ENCODE results near the gene GPHB5. TPM values are rescaled to one million over a fixed set of nuclear protein-coding genes. Genes with fewer than 3 reads are reported as not detected.

GPHB5 gene
- total RNA-seq, 1 experiment from 2014 or later: not detected

GRCh38 chr14:63273129-63273528 is 45.6 kb downstream of the GPHB5 start:
- in situ Hi-C loops (cut with HindIII; ENCODE audit: low pct_unique_long_range_greater_than_20kb, low sequenced_read_pairs): no loop called here
- no peak for DNase-seq (ENCODE audit: low read depth, low spot score)
- Histone ChIP-seq H3K27me3 (ENCODE audit: control insufficient read depth, insufficient read depth, low read length) (no peaks in the 10 kb centered on the region), H3K27ac (ENCODE audit: low read length) (no peak overlapping the region), H3K4me1 (ENCODE audit: control insufficient read depth, insufficient read depth, low read length) (no peaks in the 10 kb centered on the region), H3K4me3 (ENCODE audit: low read depth in 2 of 2, low read length in 2 of 2) (no peak overlapping the region), H3K36me3 (ENCODE audit: control insufficient read depth, insufficient read depth, low read length) (no peaks in the 10 kb centered on the region), H3K9me3 (ENCODE audit: control insufficient read depth, insufficient read depth, low read depth, low read length) (no peaks in the 10 kb centered on the region)
- TF ChIP-seq TCF7L2 (IDR thresholded peaks at IDR 0.05; ENCODE audit: low read depth, low read length) (no peak), CTCF (IDR thresholded peaks at IDR 0.05) (no peak), SIN3A (IDR thresholded peaks at IDR 0.05; ENCODE audit: borderline replicate concordance, insufficient read depth, low read depth, low read length) (no peak), REST (IDR thresholded peaks at IDR 0.05; ENCODE audit: insufficient read depth in 1 of 2, low read depth in 2 of 2, low read length in 1 of 2) (no peak), POLR2AphosphoS5 (IDR thresholded peaks at IDR 0.05; ENCODE audit: low read depth, low read length) (no peak)
- no peak for ATAC-seq
- intact Hi-C loops (cut with micrococcal nuclease; ENCODE audit: unreplicated experiment): loop anchor here (10.0 kb wide), 1 partner anchor 228 kb away; the partner anchor contains the start of gene KCNH5
- BruUV-seq (replicated peaks): no TSS peak
- ChIA-PET POLR2A (no interaction called here), CTCF (no interaction called here)

- TF ChIP-seq REST (IDR thresholded peaks at IDR 0.05; ENCODE audit: insufficient read depth in 1 of 2, low read depth in 2 of 2, low read length in 1 of 2) (no peak), TCF7L2 (IDR thresholded peaks at IDR 0.05; ENCODE audit: low read depth, low read length) (no peak), POLR2AphosphoS5 (IDR thresholded peaks at IDR 0.05; ENCODE audit: low read depth, low read length) (no peak), SIN3A (IDR thresholded peaks at IDR 0.05; ENCODE audit: borderline replicate concordance, insufficient read depth, low read depth, low read length) (no peak), CTCF (IDR thresholded peaks at IDR 0.05) (no peak)
- DNase-seq (ENCODE audit: low read depth, low spot score) (no peak), ATAC-seq (no peak)
- Histone ChIP-seq H3K9me3 (ENCODE audit: control insufficient read depth, insufficient read depth, low read depth, low read length) (no peaks in the 10 kb centered on the region), H3K27me3 (ENCODE audit: control insufficient read depth, insufficient read depth, low read length) (no peaks in the 10 kb centered on the region), H3K36me3 (ENCODE audit: control insufficient read depth, insufficient read depth, low read length) (no peaks in the 10 kb centered on the region), H3K4me1 (ENCODE audit: control insufficient read depth, insufficient read depth, low read length) (no peaks in the 10 kb centered on the region), H3K4me3 (ENCODE audit: low read depth in 2 of 2, low read length in 2 of 2) (no peak overlapping the region), H3K27ac (ENCODE audit: low read length) (no peak overlapping the region)
- intact Hi-C loops (cut with micrococcal nuclease; ENCODE audit: unreplicated experiment) (loop anchor here (10.0 kb wide), 1 partner anchor 225 kb away; the partner anchor contains the start of gene KCNH5), in situ Hi-C loops (cut with HindIII; ENCODE audit: low pct_unique_long_range_greater_than_20kb, low sequenced_read_pairs) (no loop called here)
- ChIA-PET POLR2A (no interaction called here), CTCF (no interaction called here)
- no TSS peak for BruUV-seq (replicated peaks)
These were observed 49.0 kb downstream of the GPHB5 start for GRCh38 chr14:63269561-63270225.

Measured in Panc1 (cell line).